HG03439 (cell line): ENCODE results near the gene COL1A1.

Experiments used
- ATAC-seq: cut with Tn5 transposase; IDR thresholded peaks from one replicate; pipeline ENCODE4 v1.9.1; 2021; ENCODE audit warnings: mild to moderate bottlenecking, moderate library complexity; ENCODE audit not compliant: unreplicated experiment

Gene COL1A1

DNA sequence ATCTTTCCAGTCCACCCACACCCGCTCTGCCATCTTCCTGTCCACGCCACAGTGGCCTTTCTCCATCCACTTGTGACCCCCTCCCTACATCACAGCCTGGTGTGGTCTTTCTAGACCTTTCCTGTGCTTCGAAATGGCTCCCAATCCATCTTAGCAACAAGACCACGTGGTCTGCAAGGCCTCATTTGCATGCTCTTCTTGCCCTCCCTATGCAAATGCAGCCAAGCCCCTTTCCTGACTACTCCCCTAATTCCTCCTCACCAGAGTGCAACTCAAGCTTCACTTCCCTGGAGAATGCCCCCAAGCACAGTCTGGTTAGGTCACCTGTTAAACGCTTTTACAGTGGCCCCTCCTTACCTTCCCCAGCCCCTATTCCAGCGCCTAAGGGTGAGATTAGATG, 57.1 kb downstream of the COL1A1 start:
- ATAC-seq: no peak

- no peak for ATAC-seq
Observed at GRCh38 chr17:50143461-50144176, 57.8 kb downstream of the COL1A1 start.

DNA sequence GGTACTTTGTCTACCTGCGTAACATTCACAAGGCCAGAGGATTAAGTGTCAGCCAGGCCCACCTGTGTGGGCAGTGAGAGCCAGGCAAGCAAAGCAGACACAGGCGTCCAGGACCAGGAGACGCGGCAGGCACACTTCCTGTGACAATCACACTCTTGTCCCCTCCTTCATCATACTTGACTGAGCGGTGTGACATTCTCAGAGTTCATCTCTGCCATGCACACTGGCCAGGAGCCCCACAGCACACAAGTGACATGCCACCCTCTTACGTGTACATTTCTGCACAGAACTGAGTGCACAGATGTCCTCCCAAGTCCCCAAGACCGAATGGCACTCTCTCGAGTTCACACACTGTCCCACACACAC, 59.7 kb downstream of the COL1A1 start:
- ATAC-seq: no peak

- ATAC-seq: no peak
Observed at GRCh38 chr17:50141026-50141744, 60.2 kb downstream of the COL1A1 start.

DNA sequence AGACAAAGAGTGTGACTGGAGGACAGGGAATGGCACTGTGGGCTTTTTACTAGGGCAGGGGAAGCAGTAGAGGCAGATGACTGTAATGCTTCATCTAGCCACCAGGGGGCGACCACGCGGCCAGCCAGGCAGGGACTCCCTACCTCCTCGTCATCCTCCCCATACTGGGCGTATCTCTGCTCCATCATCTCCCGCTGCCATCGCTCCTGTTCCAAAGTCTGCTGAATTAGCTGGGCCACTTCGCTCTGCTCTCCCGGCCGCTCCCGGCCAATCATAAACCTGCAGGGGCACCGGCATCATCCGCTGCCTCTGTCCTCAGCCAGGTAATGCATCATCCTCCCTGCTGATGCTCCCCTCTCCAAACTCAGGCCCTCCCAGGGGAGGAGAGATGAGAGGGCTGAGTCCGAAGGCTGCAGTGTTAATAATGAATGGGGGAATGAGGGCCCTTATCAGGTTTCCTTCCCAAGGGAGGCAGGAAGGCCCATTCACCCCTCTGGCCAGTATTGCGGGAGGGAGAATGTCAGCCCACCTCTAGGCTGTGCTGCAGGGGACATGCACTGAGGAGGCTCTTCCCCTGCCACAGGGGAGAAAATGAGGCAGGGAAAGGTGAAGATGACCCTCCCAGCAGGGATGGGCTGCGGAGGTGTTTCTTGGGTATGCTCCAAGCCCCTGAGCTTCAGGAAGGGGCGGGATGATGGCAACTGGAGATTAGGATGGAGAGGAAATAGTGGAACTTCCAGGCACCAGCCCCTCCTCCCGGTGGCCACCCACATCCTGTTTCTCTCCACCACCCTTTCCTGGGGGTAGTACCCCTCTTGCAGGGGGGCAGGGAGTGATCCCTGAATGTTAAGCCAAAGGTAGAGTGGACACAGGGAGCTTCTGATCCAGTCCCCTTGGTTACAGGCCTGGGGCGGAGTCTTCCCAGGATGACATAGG, 61.2 kb downstream of the COL1A1 start:
- ATAC-seq: no peak

- ATAC-seq: no peak
Observed at GRCh38 chr17:50139185-50139783, 62.1 kb downstream of the COL1A1 start.

GRCh38 chr17:50137042-50137441, 64.4 kb downstream of the COL1A1 start:
- no peak for ATAC-seq

DNA sequence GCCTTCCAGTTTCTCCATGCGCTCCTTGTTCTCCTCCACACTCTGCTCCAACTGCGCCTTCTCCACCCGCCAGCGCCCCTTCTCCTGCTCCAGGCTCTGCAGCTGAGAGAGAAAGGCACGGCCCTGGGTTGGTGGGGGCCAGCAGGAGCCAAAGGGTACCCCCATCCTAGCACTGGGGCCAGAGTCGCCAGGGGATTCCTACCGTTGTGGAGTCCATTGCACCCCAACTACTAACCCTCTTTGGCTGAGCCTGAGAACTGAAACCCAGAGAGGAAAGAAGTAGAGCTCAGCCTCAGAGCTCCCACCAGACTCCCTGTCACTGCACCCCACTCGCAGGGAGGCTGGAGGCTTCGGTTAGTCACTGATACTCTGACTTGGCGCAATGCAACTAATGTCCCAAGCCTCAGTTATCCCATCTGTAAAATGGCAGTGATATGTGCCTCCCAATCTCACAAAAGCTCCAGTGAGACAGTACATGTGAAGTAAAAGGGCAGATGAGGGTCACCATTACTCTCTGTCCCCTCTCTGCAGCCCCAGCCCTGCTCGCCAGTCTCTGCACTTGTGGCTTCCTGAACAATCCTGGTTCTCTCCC, 65.2 kb downstream of the COL1A1 start:
- no peak for ATAC-seq

- no peak for ATAC-seq
Observed at GRCh38 chr17:50135316-50136095, 65.9 kb downstream of the COL1A1 start.

- no peak for ATAC-seq
Observed at GRCh38 chr17:50134206-50135110, 67.0 kb downstream of the COL1A1 start.

- ATAC-seq: no peak
Observed at GRCh38 chr17:50133769-50134099, 67.7 kb downstream of the COL1A1 start.
